GM20000 (cell line): ENCODE results near the gene MIAT.

Experiments used
- DNase-seq: peaks from one replicate; pipeline ENCODE4 v3.0.0; 2012; ENCODE audit warnings: low spot score
- CTCF ChIP-seq: IDR thresholded peaks from 2 replicates; pipeline ENCODE4 v1.5.1; 2012; ENCODE audit warnings: mild to moderate bottlenecking, control low read depth; ENCODE audit errors: extremely low read depth, missing control alignments

MIAT gene

GRCh38 chr22:26620197-26620596 is 37.2 kb upstream of the MIAT start:
- no peak for TF ChIP-seq CTCF
- DNase-seq: no peak

- no peak for TF ChIP-seq CTCF
- DNase-seq: no peak
These were observed 35.7 kb upstream of the MIAT start, which contains the start of gene CRYBA4 for GRCh38 chr22:26621663-26622062. CRYBA4 (plus strand) TSS chr22:26621963; CDS start chr22:26622597, 634 bp downstream.

GRCh38 chr22:26623984-26624383 is 33.4 kb upstream of the MIAT start:
- DNase-seq: no peak
- no peak for TF ChIP-seq CTCF

- TF ChIP-seq CTCF: no peak
- DNase-seq: no peak
These were observed 32.6 kb upstream of the MIAT start for GRCh38 chr22:26624803-26625202.

GRCh38 chr22:26629988-26630761 is 27.2 kb upstream of the MIAT start:
- no peak for DNase-seq
- no peak for TF ChIP-seq CTCF

- no peak for TF ChIP-seq CTCF
- no peak for DNase-seq
These were observed 26.1 kb upstream of the MIAT start for GRCh38 chr22:26631282-26631681.

GRCh38 chr22:26632422-26633155 is 24.8 kb upstream of the MIAT start:
- no peak for TF ChIP-seq CTCF
- no peak for DNase-seq
